Measurements from ENCODE around the gene GDPD5.

The GDPD5 gene

DNA sequence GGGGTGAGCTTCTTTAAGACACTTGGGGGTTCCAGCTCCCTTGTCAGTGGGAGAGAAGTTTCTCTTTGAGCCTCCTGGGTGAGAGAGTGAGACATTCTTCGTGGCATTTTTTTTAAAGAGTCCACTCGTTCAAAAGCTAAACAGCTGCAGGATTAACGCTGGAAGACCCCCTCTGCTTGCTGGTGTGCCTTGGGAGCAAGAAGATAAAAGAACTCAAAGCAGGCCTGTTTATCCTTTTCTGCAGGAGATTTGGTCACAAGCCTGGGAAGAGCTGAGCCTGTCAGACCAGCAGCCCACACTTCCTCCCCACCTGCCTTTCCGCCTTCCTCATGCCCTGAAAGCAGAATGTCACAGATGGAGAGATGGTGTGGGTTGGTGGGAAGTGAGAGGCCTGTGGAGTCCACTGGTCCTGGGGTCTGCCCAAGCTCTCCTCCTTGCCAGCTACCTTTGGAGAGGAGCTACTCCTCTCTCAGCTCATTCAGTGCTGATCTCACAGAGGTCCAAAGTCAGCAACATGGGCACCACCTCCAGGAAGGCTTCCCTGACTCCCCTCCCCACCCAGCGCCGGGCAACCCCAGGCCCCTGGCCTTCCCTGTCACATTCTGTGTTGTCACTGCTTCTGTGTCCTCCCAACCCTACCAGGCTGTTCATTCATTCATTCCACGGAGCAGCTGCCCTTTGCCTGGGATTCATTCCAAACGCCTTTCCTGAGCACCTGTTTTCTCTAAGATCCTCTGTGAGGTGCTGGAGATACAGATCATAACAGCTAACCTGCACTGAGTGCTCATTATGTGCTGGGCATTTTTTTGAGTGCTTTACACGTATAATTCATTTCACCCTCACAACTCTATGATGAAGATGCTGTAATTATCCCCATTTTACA lies 6.7 kb downstream of the GDPD5 start:
- ChIA-PET POLR2A (no interaction called here), CTCF (interaction anchor here (1.0 to 3.3 kb wide), 6 partner anchors 9 to 17 kb away, joined by 3 to 17 read pairs (median 3); no protein-coding TSS in a partner anchor)
- no peak for DNase-seq (ENCODE audit: extremely low spot score)
- TF ChIP-seq, protein P1, sequence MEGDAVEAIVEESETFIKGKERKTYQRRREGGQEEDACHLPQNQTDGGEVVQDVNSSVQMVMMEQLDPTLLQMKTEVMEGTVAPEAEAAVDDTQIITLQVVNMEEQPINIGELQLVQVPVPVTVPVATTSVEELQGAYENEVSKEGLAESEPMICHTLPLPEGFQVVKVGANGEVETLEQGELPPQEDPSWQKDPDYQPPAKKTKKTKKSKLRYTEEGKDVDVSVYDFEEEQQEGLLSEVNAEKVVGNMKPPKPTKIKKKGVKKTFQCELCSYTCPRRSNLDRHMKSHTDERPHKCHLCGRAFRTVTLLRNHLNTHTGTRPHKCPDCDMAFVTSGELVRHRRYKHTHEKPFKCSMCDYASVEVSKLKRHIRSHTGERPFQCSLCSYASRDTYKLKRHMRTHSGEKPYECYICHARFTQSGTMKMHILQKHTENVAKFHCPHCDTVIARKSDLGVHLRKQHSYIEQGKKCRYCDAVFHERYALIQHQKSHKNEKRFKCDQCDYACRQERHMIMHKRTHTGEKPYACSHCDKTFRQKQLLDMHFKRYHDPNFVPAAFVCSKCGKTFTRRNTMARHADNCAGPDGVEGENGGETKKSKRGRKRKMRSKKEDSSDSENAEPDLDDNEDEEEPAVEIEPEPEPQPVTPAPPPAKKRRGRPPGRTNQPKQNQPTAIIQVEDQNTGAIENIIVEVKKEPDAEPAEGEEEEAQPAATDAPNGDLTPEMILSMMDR (IDR thresholded peaks at IDR 0.05; ENCODE audit: control extremely low read depth, extremely low read depth, low read depth, missing control alignments), result no peak

DNA sequence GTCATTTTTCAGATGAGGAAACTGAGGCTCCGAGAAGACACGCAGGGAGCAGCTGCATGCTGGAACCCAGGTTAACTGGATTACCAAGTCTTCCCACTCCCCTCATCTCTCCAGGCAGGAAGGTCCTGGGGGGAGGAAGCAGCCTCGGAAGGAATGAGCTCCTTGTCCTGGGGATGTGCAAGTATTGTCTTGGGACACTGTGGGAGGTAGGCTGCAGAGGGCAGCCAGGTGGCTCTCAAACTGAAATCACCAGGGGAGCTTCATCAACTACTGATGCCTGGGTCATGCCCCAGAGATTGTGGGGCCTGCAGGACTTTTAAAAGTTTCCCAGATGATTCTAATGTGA lies 7.6 kb downstream of the GDPD5 start:
- ChIA-PET CTCF (interaction anchor here (1.0 to 3.3 kb wide), 5 partner anchors 8 to 16 kb away, joined by 3 to 17 read pairs (median 3); no protein-coding TSS in a partner anchor), POLR2A (interaction anchor here (0.5 kb wide), 1 partner anchor 105 kb away, joined by 3 read pairs; no protein-coding TSS in a partner anchor)
- DNase-seq (ENCODE audit: extremely low spot score), result no peak
- TF ChIP-seq, protein P1 (IDR thresholded peaks at IDR 0.05; ENCODE audit: control extremely low read depth, extremely low read depth, low read depth, missing control alignments), result no peak

DNA sequence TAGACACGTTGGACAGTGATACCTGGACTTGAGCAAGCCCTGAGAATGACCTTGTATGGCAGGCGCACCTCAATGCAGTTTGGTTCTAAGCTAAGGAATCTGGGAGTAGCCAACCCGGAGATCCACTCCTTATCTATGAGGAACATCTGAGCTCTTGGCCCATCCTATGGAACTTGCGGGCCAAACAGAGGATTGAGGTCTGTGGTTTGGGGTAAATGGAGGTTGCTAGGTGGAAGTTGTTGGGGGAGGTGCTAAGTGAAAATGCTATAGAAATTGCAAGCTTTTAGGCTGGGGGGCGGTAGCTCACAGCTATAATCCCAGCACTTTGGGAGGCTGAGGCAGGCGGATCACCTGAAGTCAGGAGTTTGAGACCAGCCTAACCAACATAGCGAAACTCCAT lies 8.9 kb downstream of the GDPD5 start:
- POLR2A ChIA-PET, result no interaction called here
- CTCF ChIA-PET, result interaction anchor here (1.7 to 3.3 kb wide), 2 partner anchors 12 to 15 kb away, joined by 7 to 17 read pairs; no protein-coding TSS in a partner anchor
- no peak for DNase-seq (ENCODE audit: extremely low spot score)
- TF ChIP-seq, protein P1 (IDR thresholded peaks at IDR 0.05; ENCODE audit: control extremely low read depth, extremely low read depth, low read depth, missing control alignments), result no peak

- ChIA-PET POLR2A (no interaction called here), CTCF (interaction anchor here (0.9 to 3.3 kb wide), 3 partner anchors 13 to 50 kb away, joined by 3 to 17 read pairs (median 7); no protein-coding TSS in a partner anchor)
- TF ChIP-seq, protein P1 (IDR thresholded peaks at IDR 0.05; ENCODE audit: control extremely low read depth, extremely low read depth, low read depth, missing control alignments), result no peak
- DNase-seq (ENCODE audit: extremely low spot score), result no peak
Measured at GRCh38 chr11:75516140-75516539, 9.6 kb downstream of the GDPD5 start.

DNA sequence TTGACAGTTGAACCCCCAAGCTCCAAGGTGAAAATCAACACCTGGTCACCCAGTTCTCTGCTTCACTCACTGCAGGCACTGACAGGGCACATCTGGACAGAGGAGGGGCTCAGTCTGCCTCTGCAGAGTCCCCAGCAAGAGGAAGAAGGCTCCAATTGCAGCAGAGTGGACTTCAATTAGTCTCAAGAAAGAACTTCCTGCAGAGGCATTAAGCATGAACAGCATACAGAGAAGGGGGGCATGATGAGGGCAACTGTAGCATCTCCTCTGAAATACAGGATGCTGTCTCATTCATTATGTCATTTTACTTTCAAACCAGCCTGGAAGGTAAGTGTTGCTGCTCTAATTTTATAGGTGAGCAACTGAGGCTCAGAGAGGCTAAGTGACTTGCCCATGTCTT lies 11.1 kb downstream of the GDPD5 start:
- POLR2A ChIA-PET, result no interaction called here
- no peak for DNase-seq (ENCODE audit: extremely low spot score)
- CTCF ChIA-PET, result no interaction called here
- TF ChIP-seq, protein P1 (IDR thresholded peaks at IDR 0.05; ENCODE audit: control extremely low read depth, extremely low read depth, low read depth, missing control alignments), result no peak

DNA sequence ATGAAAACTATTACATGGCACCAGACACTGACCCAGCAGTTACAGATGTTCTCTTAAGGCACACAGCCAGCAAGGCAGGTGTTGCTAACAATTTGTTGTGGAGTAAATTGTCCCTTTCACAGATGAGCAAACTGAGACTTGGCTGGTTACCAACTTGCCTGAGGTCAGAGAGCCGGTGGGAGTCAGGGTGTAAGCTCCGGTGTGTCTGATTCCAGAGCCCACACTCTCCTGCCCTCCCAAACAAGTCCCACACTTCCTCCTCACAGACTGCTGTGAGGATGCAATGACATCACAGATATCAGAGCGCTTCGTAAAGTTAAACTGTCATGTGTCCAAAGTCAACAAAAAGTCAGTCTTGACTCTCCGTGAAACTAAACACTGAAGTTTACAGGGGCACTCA lies 12.5 kb downstream of the GDPD5 start:
- DNase-seq (ENCODE audit: extremely low spot score), result no peak
- CTCF ChIA-PET, result no interaction called here
- POLR2A ChIA-PET, result no interaction called here
- TF ChIP-seq, protein P1 (IDR thresholded peaks at IDR 0.05; ENCODE audit: control extremely low read depth, extremely low read depth, low read depth, missing control alignments), result no peak
